ENCODE data around the gene KRT6A.

DNA sequence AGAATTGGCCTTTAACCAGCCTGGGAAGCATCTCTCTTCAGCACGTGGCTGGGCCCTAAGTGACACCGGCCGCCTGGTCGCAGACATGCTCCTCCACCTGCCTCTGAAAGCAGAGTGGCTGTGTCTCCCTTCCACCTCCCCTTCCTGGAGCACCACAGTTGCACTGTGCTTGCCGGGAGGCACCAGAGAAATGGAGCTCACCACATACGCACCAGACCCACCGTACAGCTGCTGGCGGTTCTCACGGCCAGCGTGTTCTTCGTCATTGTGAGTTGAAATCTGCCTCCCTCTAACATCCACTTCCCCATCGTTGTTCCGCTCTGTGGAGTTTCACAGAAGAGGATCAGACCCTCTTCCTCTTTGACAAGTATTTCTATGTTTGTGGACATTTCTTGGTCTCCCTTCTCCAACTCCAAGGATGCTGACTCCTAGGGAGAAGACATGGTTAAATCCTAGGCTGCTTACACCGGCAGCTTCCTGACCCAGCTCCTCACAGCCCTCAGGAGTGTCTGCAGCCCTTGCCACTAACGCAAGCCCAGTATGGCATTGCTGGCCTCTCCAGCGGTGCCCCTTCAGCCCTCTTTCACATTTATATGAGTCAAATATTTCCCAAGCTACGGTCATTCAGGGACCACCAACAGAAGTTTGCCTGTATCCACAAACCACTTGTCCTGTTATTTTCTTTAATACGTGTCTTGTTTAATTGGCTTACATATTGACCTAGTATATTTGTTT is 38.7 kb upstream of the KRT6A start:
- no peak for TF ChIP-seq POLR2A (IDR thresholded peaks at IDR 0.05; ENCODE audit: low read length)
- no peak for TF ChIP-seq GATA1 (IDR thresholded peaks at IDR 0.05; ENCODE audit: low read depth, low read length)

Data from erythroblast (primary cell).